Measurements from ENCODE around the gene ATP2C2.

- TF ChIP-seq CTCF (conservative IDR thresholded peaks at IDR 0.05; ENCODE audit: low read depth, low read length) = no peak
- no peak for TF ChIP-seq EZH2 (IDR thresholded peaks at IDR 0.05; ENCODE audit: borderline replicate concordance, low read depth, low read length, poor library complexity, severe bottlenecking)
Measured at GRCh38 chr16:84454611-84455010, 86.3 kb downstream of the ATP2C2 start.
